ENCODE data around the gene HDDC2.

The HDDC2 gene

GRCh38 chr6:125269328-125269985 is 32.3 kb downstream of the HDDC2 start:
- no peak for DNase-seq (ENCODE audit: low read depth)

DNA sequence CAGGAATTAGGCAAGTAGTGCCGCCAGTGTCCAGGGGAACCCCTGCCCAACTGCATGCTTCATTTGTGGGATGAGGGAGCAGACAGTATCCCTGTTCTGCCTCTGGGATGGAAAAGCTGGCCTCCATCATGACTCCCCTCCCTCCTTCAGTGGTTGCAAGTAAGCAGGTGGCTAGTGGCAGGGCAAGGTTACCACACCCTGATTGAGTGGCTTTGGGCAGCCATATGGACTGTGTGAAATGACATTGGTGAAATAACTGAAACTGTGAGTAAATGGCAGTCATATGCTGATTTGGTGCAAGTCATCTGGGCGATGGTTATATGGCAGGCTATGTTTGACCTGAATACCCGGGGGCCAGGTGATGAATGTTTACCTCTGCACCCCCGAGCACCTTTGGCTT is 33.0 kb downstream of the HDDC2 start:
- DNase-seq (ENCODE audit: low read depth): no peak

GRCh38 chr6:125267806-125268523 is 33.8 kb downstream of the HDDC2 start:
- no peak for DNase-seq (ENCODE audit: low read depth)

DNA sequence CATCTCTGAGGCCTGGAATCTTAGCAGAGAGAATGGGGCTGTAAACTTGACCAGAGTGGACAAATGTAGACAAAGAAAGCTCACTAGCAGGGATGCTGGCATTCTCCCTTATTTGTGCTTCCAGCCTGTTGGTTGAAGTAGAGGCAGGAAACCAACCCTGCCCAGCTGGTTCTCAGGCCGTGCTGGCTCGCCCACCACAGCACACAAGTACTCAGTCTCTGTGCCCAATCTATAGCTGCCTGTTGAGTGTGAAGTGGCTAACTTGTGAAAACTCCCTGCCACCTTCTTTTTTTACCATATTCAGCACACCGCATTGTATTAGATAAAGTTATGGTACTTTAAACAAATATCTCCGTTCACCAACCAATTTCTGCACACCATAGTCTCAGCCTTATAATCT is 37.3 kb downstream of the HDDC2 start:
- DNase-seq (ENCODE audit: low read depth): no peak

DNA sequence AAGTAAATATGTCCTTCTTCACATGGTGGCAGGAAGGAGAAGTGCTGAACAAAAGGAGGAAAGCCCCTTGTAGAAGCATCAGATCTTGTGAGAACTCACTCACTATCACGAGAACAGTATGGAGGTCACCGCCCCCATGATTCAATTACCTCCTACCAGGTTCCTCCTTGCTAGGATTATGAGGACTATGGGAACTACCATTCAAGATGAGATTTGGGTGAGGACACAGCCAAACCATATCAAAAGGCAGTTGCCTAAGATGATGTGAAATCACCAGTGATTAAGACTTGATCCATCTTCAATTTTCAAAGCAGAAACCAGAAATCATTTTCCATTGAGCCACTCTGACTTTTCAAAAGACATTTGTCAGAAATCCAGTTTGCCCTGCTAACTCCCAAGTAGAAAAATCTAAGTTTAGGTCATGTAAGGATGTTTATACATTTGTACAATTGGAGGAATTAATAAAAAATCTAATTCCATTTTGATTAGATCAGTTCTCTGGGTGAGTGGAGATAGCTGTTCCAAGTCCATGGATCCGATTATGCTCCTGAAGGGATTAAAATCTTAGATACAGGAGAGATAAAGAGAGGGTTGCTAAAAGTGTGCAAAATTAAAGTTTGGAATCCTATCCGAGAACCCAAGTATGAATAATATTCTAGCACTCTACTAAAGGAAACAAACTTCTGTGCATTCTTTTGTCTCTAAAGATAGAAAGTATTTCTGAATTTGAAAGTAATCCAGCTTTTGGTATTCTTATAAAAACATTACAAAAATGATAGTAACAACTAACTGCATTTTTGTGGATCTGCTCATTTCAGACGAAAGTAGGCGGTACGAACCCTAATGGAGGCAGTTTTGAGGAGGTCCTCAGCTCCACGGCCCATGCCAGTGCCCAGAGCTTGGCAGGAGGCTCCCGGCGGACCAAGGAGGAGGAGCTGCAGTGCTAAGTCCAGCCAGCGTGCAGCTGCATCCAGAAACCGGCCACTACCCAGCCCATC is 39.5 kb downstream of the HDDC2 start:
- DNase-seq (ENCODE audit: low read depth): no peak

GRCh38 chr6:125259354-125259736 is 42.4 kb downstream of the HDDC2 start:
- no peak for DNase-seq (ENCODE audit: low read depth)

GRCh38 chr6:125258651-125259353 is 43.0 kb downstream of the HDDC2 start:
- DNase-seq (ENCODE audit: low read depth): no peak

- no peak for DNase-seq (ENCODE audit: low read depth)
These were observed 44.4 kb downstream of the HDDC2 start for GRCh38 chr6:125257351-125257750.

- DNase-seq (ENCODE audit: low read depth): no peak
These were observed 46.6 kb downstream of the HDDC2 start for GRCh38 chr6:125255201-125255600.

DNA sequence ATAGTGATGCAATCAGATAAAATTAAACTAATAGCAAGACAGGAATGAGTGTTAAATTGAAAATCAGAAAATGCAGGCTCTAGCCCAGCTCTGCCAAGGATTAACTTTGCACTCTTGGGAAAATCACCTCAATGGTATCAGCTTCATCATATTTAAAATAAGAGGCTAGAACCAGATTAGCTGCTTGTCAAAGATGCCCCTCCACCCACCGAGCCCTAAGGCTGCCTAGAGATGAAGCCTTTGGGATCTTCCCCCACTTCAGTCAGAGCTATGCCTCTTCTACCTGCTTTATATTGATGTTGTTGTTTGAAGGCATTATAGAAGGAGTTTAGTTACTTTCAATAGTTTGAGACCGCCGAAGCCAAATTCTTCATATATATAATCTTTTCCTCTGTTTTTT is 47.4 kb downstream of the HDDC2 start:
- DNase-seq (ENCODE audit: low read depth): no peak

GRCh38 chr6:125253881-125254280 is 47.9 kb downstream of the HDDC2 start:
- DNase-seq (ENCODE audit: low read depth): no peak

DNA sequence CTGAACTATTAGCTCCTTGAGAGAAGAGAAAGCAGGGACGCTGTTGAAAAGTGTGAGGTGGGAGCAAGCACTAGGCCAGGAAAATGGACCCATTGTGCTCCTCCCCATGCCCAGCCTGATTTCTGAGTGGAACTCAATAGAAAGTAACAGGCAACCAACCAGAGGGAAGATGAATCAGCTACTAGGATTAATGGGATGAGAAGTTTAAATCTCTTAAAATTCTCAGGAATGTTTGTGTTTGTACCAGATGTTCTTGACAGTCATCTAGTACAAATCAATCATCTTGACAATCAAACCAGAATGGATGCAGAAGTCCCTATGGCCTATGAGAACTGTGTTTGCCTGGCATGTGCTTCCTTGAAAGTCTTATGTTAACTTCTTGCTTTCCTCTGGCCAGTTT is 48.9 kb downstream of the HDDC2 start:
- no peak for DNase-seq (ENCODE audit: low read depth)

DNA sequence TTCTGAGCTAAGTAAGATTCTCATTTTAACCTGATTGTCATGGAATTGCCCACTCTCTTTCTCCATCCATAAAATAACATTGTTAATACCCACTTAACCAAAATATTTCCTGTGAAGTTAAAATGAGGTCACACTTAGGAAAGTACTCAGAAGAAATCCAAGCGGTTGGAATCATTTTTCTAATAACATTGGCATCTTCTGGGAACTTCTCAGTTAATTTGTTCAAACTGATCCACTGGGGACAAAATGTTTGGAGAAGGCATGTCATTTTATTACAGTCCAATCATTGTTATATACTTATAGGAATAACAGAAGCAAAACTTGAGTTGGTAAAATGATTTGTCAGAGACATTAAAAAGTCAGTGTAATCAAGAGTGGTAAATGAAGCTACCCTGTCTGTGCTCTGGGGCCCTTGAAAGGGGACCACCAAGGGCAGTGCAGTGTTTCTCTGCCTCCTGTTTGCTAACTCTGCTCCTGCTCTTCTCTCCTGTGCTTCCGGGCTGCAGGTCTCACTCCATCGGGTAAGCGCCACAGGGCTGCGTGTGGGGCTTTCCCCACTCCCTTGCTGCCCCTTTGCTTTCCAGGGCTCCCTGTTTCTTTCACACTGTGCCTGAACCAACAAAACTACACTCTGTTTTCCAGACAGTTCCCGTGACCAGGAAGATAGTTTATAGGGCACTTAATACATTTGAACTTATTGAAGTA is 50.1 kb downstream of the HDDC2 start:
- DNase-seq (ENCODE audit: low read depth): no peak

DNA sequence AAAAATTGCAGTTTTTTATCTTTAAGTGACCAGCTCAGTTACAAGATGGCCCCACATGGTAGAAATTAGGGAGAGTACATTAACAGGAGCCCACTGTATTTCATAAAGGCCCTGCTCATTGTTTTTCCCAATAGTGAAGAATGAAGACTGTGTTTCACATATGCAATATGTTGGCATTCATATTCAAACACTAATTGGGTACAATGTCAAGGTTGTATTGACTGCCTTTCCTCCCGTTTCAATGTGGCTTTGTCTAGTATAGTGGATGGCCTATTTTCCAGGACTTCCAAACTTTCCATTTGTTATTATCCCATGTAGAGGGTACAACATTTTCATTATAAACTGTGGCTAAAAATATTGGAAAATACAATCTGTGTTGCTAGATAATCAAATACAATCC is 51.3 kb downstream of the HDDC2 start:
- no peak for DNase-seq (ENCODE audit: low read depth)

- DNase-seq (ENCODE audit: low read depth): no peak
These were observed 53.6 kb downstream of the HDDC2 start for GRCh38 chr6:125248136-125248535.

DNA sequence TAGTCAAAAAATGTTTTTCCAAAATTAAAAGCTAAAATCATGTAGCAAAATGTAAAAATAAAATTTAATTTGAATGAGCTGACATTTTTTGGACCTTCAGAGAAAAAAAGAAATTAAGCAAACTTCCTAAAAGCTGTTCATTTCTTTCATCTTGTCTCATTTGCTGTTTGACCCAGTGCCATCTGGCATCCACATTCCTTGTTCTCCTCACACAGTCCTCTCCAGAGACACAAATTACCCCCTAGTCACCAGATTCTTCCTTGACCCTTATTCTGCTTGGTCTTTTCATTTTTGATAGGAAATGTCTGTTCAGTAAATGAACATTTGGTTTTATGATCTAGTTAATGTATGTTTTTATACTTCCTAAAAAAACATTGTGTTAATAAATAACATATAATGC is 55.2 kb downstream of the HDDC2 start:
- DNase-seq (ENCODE audit: low read depth): no peak

DNA sequence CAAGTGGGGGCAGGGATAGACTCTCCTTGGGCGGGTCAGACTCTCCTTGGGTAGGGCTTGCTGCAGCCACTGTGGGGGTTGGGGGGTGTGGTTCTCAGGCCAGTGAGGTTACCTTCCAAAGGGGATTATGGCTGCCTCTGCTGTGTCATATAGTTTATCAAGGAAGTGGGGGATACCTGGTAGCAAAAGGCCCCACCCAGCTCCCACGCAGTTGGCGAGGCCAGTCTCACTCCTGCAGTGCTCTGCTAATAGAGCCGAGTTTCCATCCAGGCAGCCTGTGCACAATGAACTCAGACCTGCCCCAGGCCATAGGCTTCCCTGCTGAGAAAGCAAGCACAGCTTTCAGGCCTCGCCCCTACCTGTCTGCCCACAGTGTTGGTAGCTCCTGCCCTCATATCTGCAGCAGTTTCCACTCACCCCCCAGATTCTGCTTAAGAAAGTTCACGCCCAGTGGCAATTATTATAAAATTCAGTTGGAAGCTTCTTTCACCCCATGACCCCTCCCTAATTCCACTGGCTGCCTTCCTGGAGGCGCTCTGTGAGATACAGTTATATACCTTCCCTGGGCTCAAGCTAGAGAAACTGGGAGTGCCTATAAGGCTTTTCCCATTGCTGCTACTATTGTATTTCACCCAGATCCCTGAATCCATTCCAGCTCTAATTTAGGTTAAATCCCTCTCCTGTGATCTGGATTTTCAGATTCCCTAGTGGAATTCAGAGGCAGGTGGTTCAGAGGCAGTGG is 56.1 kb downstream of the HDDC2 start:
- no peak for DNase-seq (ENCODE audit: low read depth)

GRCh38 chr6:125245109-125245508 is 56.7 kb downstream of the HDDC2 start:
- DNase-seq (ENCODE audit: low read depth): no peak

- DNase-seq (ENCODE audit: low read depth): no peak
These were observed 64.0 kb downstream of the HDDC2 start for GRCh38 chr6:125237764-125238163.

DNA sequence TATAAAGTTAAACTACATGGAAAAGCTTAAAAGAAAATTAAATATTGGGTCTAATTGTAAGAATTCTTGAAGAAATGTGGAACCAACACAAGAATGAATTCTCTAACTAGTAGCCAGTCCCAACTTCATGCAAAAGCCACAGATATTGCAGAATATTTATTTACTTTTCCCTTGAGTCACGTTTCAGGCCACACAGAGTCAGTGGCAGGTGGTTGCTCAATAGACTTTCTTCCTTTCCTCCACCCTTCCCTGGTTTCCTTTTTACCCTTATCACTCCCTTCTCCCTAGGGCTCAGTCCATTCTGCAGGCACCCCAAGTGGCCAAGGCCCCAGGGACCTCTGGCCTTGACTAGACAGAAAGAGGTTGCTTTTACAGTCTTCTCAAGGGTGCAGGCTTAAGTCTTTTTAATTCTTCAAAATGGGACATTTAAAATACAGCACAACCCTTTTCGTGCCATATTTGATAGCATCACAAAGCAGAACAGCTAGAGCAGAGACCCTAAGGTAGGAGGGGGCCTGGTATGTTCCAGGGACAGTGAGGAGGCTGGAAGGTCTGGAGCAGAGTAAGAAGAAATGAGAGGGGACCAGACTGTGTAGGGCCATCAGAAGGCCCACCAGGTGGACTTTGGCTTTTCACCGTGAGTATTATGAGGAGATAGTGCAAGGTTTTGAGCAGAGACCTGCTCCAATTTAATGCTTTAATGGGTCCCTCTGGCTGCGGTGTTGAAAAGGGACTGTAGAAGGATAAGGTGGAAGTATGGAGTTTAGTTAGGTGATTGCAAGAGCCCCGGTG is 65.0 kb downstream of the HDDC2 start:
- no peak for DNase-seq (ENCODE audit: low read depth)
